Stimulated activated CD4-positive, alpha-beta T cell treated with anti-CD3 and anti-CD28 coated beads, Interleukin-1b, Interleukin-23, amount 100 ng/mL, for 48 hours (primary cell): ENCODE results near the gene HDHD5.
A peak's percentile ranks its signal among the peaks of the same experiment; 100 is the strongest.

Source experiments
- DNase-seq: peaks from one replicate; pipeline ENCODE4 v3.0.0-alpha.2; 2020

The HDHD5 gene

DNA sequence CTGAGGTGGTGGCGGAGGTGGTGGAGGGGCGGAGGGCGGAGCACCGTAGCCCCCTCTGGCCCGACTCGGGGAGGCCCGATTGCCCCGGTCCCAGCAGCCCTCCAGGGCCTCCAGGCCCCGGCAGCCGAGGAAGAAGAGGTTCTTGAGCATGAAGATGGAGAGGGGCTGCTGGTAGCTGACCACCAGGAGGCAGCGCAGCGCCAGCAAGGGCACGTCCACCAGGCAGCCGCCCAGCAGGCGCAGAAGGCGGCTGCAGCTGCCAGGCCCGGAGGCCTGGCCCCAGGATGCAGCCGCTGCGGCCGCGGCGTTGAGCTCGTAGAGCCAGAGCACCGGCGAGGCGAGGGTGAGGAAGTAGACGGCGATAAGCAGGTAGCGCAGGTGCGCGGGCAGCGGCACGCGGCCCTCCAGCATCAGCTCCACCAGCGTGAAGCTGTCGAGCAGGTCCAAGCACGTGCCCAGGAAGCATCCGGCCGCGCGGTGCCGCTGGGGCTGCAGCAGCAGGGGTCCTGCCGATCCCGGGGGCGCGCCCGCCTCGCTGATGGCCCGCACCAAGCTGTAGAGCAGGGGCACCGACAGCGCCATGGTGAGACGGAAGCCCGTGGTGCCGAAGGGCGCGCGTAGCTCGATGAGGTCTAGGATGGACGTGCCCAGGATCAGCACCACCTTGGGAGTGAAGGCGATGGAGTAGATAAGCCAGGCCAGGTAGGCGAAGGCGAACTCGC is 39.4 kb downstream of the HDHD5 start:
- peak; percentile 29 for DNase-seq

DNA sequence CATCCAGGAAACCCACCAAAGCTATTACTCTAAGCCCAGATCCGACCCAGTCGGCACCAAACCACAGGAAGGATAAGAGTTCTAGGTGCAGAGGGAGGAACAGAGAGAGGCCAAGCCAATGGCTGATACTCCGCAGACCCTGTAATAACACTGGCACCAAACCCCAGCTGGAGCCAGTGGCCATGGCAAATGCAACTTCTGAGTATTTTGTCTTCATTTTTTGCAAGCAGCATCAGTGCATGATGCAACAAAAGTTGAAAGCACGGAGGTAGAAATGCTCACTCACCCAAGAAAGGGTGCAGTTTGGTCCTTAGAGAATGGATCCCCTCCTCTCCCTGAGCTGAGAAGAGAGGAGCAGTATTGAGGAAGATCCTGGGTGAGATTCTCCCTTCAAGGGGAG is 40.7 kb downstream of the HDHD5 start:
- DNase-seq, result no peak

DNA sequence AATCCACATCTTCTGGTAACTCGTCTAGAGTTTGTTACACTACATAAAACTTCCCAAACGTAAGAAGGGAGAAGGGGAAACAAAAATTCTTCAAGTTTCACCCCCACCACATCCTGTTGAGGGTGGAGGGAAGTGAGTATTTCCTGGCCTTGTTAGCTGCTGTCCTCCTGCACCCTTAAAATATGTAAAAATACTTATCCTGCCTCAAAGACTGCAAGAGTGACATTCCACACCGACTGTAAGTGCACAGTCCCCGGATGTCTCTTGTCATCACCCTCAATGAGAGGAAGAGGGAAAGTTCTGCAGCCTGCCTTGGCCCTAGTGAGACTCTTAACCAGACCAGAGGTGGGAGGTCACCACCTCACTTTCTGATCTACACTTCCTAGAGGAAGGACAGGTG is 41.2 kb downstream of the HDHD5 start:
- DNase-seq, result no peak

DNA sequence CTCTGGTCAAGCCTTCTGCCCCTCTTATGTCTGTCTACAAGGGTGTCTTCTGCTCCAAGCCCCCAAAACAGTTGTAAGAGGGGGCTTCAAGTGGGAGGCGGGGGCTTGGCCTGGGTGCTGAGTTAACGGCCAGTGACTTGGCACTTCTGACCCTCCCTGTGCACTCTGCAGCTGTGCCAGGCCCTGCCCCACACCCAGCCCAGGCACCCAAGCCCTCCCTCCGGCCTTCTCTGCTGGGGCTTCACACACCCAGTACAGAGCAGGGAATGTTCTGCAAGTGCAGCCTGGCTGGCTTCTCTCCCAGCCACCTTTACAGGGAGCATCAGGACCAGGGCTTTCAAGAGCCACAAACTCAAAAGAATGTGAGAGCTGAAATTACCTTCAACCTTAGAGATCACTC is 41.7 kb downstream of the HDHD5 start:
- DNase-seq, result no peak

DNA sequence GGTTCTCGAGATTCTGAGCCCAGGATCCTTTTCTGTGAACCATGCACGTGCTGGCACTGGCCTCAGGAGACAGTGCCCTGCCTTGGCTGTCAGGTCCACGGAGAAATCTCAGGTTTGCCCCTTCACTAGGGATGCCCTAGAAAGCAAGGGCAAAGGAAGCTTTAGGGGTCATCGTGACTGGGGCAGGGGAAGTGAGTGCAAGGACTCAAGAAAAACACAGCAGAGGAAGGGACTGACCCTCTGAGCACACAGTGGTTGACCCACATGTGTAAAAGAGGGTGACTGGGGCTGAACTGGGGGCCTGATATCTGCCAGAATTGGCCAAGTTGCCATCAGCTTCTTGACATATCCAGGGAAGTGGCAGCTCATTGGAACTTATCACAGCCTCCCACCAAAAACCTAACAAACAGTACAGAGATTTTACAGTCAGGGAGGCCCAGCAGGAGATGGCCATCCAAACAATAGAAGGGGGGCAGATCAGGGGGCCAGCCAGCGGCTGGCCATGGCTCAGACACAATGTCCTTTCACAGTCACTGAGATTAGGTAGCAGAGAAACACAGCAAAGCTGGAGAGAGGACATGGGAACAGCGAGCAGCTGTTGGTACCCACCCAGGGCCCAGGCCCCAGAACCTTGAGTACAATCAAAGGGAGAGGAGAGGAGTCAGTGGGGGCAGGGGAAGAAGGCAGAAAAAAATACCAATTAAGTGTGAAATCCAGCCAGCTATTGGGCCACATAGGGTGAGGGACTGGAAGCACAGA is 42.3 kb downstream of the HDHD5 start:
- no peak for DNase-seq

DNA sequence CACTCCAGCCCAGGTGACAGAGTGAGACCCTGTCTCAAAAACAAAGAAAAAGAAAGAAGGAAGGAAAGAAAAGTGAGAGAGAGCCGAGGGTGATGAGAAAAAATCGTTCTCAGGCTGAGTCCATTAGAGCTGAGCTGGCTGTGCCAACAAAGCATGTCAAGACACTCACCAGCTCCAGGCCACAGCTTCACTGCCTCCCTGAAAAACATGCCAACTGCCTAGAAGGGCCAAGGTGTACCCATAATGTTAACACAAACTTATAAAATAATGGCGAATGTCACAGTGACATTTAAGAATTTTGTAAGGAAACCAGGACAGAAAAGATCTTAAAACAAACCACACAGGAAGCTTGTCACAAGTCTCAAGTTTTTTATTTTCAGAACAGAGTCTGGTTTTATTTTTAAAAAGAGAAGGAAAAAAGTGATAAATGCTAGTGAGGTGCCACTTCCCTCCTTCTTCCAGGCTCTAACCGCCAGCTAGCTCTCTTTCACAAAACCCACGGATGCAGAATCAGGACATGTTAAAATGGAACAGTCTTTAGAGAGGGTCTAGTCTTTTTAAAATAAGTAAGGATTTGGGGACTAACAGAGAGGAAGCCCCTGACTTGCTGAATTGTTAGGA is 43.0 kb downstream of the HDHD5 start:
- no peak for DNase-seq

DNA sequence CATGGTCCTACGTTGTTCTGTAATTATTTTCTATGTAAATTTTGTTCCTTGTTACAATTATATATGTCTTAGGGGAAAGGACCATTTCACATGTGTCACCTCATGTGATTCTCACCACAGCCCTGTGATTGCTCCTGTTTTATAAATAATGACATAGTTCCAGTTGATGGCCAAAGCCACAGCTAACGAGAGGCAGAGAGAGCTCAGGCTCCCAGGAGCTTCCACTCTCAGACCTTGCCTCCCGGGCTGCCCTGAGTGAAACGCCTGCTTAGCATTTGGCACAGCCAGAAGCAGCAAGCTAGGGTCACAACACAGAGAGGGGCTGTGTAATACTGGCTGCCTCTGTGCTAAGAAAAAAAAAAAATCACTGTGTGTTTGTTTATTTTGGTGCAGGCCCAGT is 43.8 kb downstream of the HDHD5 start:
- DNase-seq, result no peak

DNA sequence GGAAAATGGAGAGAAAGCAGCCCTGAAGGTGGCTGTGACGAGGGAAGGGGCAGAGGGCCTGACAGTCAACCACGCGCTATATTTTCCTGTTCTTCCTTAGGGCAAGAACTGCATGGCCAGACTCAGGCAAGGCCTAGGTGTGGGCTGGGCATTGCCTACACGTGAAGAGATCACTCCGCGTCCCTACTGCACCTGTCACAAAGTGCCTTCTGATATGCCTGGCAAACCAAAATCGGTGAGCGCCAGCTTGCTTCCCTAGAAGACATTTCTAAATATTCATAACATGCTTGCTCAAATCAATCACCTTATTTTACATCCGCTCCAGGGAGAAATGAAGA is 44.2 kb downstream of the HDHD5 start:
- DNase-seq, result no peak

DNA sequence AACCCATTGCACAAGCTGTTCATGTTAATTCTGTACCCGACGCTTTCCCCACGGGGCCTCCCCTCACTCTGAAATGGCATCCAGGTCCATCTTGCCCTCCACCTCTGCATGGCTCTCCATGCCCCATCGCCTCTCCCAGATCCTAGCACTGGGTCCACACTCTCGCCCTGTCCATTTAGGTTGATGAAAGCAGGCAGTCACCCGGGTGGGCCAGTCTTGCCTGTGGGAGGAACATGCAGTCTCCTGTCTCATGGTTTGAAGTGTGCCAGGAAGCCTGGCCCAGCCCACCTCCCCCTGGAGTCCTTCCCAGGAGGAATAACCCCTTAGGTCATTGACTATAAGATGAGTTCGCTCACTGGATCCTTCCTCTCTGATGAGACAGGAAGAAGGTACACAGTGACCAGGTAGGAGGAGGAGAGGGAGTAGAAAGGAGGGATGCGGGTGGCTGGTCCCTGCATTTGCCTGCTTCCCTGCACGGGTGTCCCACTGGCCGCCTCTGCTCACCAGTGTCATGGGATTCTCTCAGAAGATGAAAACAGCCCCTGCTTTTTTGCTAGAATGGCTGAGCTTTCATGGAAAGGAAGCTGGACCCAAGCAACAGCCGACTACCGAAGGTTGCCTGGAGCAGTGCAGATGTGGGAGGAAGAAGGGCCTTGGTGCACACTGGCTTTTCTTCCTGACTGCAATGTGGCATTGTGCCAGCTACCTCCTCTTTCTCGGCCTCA is 44.7 kb downstream of the HDHD5 start:
- no peak for DNase-seq

DNA sequence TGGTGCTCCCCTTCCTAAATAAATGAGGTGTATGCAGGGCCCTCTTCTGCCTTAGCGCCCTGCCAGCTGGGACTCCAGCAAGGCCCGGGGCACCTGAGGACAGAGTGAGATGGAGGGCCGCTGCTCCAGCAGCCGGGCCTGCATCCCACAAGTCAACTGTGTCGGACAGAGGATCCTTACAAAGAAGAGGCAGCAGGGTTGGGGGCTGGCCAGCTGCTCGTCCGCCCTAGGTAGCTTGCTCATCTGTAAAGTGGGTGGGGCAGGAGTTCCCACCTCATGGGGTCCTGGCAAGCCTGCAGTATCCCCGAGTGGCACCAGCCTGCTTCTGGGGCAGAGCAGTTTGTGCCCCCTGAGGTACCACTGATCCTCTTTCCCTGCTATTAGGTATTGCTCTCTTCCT is 45.5 kb downstream of the HDHD5 start:
- DNase-seq, result no peak

DNA sequence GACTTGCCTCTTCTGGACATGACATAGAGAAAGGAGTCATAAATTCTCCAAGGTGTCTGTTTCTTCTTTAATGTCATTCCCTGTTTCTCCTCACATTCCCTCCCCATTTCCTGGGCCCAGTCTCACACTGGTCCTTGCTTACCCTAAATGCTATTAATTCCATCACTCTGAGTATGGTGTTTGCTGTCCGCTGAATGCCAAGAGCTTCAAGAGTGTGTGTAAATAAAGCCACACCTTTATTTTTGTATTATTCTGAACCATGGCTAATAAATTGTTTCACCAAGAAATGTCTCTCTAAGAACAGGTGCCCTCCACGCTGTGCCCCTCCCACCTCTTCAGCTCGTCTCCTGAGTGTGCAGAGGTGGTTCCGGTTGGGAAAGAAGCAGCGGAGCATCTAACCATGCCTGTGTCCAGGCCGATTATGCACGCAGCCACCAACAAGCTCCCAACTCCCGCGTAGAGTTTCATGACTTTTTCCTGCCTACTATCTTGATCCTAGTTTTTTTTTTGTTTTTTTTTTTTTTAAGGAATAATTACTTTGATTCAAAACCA is 46.5 kb downstream of the HDHD5 start:
- no peak for DNase-seq

DNA sequence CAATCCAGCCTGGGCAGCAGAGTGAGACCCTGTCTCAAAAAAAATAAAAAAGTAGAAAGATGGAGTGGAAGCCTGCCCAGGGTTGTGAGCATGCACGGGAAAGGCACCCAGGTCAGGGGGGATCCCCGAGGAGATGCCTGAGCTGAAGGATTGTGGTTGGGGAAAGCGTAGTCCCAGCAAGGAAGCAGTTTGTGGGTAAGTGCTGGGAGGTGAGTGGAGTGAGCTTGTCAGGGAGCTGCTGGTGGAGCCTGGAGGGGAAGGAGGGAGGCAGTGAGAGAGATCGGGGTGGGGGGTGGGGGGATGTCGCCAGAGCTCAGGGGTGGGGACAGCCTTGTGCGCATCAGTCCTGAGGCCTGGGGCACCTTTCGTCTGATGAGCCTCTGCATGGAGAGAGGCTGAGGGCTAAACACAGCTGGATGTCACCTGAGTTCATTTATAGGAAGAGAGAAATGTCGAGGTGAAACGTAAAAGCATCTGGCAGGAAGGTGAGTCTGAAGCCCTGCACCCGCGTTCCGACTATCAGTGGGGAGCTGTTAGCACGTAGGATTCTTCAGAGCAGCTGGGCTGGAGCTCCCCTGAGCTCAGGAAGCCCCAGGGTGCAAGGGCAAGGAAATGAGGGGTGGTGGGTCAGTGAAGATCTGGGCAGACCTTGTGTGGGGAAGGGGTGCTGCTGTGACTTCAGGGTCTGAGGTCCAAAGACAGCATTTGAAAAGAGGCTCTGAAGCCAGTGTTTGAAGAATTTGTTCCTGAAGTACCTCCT is 48.1 kb downstream of the HDHD5 start:
- no peak for DNase-seq

DNA sequence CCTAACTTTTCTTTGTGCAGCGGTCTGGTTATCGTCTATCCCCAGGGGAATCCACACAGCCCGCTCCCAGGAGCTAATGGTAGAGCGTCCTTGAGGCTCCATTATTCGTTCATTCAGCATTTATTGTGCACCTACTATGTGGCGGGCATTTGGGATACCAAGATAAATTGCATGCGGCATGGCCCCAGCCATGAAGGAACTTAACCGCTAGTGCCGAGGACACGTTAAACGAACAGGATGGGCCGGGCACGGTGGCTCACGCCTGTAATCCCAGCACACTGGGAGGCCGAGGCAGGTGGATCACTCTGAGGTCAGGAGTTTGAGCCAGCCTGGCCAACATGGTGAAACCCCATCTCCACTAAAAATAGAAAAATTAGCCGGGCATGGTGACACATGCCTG is 49.1 kb downstream of the HDHD5 start:
- no peak for DNase-seq

DNA sequence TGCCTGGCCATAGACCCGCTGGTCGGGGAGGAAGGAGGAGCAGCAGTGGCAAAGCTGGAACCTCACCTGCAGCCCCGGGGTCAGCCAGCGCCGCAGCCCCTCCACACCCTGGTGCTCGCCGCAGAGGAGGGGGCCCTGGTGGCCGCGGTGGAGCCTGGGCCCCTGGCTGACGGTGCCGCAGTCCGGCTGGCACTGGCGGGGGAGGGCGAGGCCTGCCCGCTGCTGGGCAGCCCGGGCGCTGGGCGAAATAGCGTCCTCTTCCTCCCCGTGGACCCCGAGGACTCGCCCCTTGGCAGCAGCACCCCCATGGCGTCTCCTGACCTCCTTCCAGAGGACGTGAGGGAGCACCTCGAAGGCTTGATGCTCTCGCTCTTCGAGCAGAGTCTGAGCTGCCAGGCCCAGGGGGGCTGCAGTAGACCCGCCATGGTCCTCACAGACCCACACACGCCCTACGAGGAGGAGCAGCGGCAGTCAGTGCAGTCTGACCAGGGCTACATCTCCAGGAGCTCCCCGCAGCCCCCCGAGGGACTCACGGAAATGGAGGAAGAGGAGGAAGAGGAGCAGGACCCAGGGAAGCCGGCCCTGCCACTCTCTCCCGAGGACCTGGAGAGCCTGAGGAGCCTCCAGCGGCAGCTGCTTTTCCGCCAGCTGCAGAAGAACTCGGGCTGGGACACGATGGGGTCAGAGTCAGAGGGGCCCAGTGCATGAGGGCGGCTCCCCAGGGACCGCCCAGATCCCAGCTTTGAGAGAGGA is 49.8 kb downstream of the HDHD5 start:
- DNase-seq, result no peak

DNA sequence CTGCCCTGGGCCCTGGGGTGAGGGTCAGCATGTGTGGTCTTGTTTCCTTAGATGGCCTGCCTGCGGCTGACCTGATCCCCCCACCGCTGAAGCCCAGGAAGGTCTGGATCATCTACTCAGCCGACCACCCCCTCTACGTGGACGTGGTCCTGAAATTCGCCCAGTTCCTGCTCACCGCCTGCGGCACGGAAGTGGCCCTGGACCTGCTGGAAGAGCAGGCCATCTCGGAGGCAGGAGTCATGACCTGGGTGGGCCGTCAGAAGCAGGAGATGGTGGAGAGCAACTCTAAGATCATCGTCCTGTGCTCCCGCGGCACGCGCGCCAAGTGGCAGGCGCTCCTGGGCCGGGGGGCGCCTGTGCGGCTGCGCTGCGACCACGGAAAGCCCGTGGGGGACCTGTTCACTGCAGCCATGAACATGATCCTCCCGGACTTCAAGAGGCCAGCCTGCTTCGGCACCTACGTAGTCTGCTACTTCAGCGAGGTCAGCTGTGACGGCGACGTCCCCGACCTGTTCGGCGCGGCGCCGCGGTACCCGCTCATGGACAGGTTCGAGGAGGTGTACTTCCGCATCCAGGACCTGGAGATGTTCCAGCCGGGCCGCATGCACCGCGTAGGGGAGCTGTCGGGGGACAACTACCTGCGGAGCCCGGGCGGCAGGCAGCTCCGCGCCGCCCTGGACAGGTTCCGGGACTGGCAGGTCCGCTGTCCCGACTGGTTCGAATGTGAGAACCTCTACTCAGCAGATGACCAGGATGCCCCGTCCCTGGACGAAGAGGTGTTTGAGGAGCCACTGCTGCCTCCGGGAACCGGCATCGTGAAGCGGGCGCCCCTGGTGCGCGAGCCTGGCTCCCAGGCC is 50.6 kb downstream of the HDHD5 start:
- DNase-seq, result no peak

DNA sequence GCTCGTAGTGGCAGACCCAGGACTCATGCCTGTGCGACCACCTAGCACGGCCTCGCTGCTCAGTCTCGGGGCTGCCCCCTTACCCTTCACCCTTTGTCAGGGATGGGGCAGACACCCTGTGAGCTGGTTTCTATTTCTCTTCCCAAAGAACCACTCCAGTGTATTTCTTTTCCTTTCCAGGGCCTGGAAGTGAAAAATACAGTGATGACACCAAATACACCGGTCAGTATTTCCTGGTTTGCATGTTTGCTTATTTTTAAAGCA is 51.6 kb downstream of the HDHD5 start:
- no peak for DNase-seq

DNA sequence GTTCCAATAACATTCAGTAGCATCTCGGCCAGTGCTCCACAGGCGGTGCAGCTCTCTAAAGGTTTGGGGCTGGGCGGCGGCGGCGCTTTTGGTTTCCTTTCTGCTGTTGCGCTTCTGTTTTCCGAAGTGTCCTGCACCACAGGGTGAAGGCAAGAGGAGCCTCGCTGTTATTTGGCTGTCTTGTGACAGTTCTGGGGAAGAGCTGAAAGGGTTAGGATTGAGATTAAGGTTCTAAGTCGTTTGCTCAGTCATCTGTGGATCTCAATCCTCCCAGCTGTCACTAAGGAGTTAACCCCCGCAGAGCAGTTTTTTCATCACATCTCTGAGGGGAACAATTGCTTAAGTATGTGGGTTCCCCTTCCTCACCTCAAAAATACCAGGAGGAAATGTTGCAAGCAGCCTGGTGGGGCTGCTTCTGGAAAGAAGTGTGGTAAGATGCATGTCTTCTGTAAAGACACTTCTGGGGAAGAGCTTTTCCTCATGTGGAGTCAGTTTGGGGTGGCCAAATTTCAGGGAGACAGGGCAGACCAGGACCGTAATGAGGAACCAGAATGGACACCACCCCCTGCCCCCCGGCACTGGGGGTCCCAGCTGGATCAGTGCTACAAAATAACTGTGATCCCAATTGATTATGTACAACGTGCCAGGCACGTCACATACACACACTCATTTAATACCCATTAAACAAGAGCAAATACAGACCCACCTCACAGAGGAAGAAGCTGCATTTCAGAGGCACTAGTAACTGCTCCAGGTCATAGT is 52.1 kb downstream of the HDHD5 start:
- no peak for DNase-seq

DNA sequence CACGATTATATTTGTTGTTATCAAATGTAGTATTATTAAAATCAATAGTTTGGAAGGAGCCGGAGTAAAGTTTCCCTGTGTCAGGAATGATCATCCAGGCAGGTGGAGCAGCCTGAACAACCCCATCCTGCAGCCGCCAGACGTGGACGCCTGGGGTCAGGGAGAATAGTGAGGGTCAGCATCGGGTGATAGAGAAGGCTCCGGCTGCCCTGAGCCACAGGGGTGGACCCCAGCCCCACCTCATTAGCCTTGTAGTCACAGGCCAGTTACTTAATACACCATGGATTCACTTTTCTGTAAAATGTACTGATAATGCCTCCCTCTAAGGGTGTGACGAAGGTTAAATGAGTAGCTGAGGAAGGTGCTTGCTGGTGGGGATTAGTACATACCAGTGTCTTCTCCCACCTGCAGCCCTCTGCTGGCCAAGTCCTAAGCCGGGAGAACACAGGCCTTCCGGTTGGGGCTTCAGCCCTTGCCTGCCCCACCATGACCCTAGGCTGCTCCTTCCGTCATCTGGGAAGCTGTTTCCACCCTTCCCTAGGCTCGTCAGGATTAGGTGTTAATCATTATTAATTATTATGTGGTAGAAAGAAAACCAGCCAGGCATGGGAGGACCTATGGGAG is 52.8 kb downstream of the HDHD5 start:
- DNase-seq, result no peak

DNA sequence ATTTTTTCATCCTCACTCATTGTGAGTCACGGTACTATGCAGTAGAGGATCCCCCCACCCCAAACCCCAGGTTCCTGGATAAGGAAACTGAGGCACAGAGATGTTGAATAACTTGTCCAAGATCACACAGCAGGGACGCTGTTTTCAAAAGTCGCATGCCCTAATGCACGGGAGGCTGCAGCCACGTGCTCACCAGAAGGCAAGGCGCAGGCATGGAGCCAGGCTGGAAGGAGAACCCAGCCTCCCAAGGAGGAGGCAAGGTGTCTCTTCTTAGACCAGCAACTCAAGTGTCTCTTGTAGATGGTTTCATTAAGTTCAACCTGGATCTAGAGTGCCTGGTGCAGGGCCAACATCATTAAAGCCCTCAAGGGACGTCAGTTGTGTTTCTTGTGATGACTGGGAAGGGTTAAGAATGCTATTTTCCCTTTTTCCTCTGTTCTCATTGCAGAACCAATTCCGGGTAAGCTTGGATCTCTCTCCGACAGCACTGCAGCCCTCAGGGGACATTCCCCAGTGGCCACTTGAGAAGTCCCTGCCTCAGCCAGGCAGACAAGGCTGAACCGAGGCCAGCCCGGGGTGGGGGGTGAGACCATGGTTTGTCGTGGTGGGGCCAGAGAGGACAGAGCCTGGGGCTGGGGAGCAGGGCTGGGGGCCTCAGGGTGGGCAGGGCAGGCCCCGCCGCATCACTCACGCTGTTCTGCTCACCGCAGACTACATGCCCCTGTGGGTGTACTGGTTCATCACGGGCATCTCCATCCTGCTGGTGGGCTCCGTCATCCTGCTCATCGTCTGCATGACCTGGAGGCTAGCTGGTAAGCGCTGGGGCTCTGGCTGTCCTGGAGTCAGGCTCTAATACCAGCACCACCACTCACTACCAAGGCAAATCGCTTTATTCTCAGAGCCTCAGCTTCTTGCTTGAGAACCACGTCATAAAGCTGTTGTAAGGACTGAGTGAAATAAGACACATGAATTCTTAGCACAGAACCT is 53.6 kb downstream of the HDHD5 start:
- DNase-seq, result no peak
